IPS-20b (cell line): ENCODE results near the gene TMEM165.
"Not testable (repeated sequence)": the region's sequence is repeated elsewhere in the genome, so short reads cannot be mapped to it uniquely, and the experiment has no call there.

Experiments
- H3K27ac ChIP-seq: one replicate; pipeline ENCODE4 v1.5.1; 2013; ENCODE audit warnings: low read length
- H3K27me3 ChIP-seq: 2 replicates; pipeline ENCODE4 v1.6.1; 2013; ENCODE audit warnings: mild to moderate bottlenecking, low read length, inconsistent platforms; ENCODE audit not compliant: insufficient read depth
- H3K36me3 ChIP-seq: 2 replicates; pipeline ENCODE4 v1.6.1; 2013; ENCODE audit warnings: low read depth, mild to moderate bottlenecking, inconsistent platforms, low read length, moderate library complexity; ENCODE audit not compliant: insufficient read depth
- H3K4me1 ChIP-seq: 2 replicates; pipeline ENCODE4 v1.6.1; 2013; ENCODE audit warnings: mild to moderate bottlenecking, control low read depth, inconsistent platforms, low read length, moderate library complexity; ENCODE audit not compliant: insufficient read depth
- H3K4me3 ChIP-seq: 2 replicates; pipeline ENCODE4 v1.5.1; 2013; ENCODE audit warnings: mild to moderate bottlenecking, low read length, inconsistent platforms
- H3K9ac ChIP-seq: 2 replicates; pipeline ENCODE4 v1.6.1; 2013; ENCODE audit warnings: low read depth, mild to moderate bottlenecking, inconsistent platforms, low read length, moderate library complexity
- H3K9me3 ChIP-seq: 2 replicates; pipeline ENCODE4 v1.6.1; 2013; ENCODE audit warnings: mild to moderate bottlenecking, low read depth, low read length, inconsistent platforms; ENCODE audit not compliant: insufficient read depth

TMEM165 gene, protein sequence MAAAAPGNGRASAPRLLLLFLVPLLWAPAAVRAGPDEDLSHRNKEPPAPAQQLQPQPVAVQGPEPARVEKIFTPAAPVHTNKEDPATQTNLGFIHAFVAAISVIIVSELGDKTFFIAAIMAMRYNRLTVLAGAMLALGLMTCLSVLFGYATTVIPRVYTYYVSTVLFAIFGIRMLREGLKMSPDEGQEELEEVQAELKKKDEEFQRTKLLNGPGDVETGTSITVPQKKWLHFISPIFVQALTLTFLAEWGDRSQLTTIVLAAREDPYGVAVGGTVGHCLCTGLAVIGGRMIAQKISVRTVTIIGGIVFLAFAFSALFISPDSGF

GRCh38 chr4:55395529-55396307 lies at the start of gene TMEM165:
Gene TMEM165, plus strand, starts transcription at chr4:55395957. Its CDS starts 233 bp downstream, at chr4:55396190.
- Histone ChIP-seq H3K27me3 (no peaks in the 10 kb centered on the region), H3K27ac (peak within 1 kb of the TSS; percentile 51), H3K4me3 (peak within 1 kb of the TSS; percentile 99), H3K4me1 (peaks cover 16% of the 10 kb centered on the region; the same call in 1 of the 2 replicates), H3K36me3 (peaks cover 21% of the 10 kb centered on the region), H3K9me3 (no peaks in the 10 kb centered on the region), H3K9ac (peak within 1 kb of the TSS; percentile 93)

GRCh38 chr4:55345980-55346850 lies 49.5 kb upstream of the TMEM165 start, which contains the start of gene SRD5A3:
Gene SRD5A3, plus strand, starts transcription at chr4:55346242. Its CDS starts 95 bp downstream, at chr4:55346337.
- Histone ChIP-seq H3K36me3 (no peaks in the 10 kb centered on the region), H3K4me1 (peaks cover 3% of the 10 kb centered on the region; the same call in 1 of the 2 replicates), H3K27me3 (peaks cover 18% of the 10 kb centered on the region; the same call in 1 of the 2 replicates), H3K27ac (no peak within 1 kb of the TSS), H3K9ac (peak within 1 kb of the TSS; percentile 89), H3K9me3 (peaks cover 8% of the 10 kb centered on the region; the same call in 1 of the 2 replicates), H3K4me3 (peak within 1 kb of the TSS; percentile 65)

DNA sequence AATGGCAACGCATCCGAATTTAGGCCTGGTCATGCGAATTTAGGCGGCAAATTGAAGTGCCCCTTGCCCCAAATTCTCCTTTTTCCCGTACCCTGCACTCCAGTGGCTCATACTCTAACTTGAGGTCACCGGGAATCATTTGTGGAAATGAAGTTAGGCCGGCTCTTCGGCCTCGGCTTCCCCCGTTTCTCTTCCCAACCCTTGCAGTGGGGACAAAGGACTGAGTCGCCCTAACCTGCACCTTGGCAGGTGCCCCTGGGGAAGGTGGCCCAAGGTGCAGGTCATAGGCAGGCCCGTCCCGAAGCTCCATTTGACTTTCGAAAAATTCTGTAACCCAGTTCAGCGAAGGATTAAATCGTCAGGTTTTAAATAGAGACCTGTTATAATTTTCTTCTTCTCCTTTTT lies 48.9 kb upstream of the TMEM165 start:
- H3K4me1 ChIP-seq, result peaks cover 3% of the 10 kb centered on the region; the same call in 1 of the 2 replicates
- no peaks in the 10 kb centered on the region for H3K36me3 ChIP-seq
- H3K4me3 ChIP-seq, result peak overlapping the region; percentile 65
- no peak overlapping the region for H3K27ac ChIP-seq
- H3K9ac ChIP-seq, result peak overlapping the region; percentile 89
- peaks cover 18% of the 10 kb centered on the region; the same call in 1 of the 2 replicates for H3K27me3 ChIP-seq
- peaks cover 8% of the 10 kb centered on the region; the same call in 1 of the 2 replicates for H3K9me3 ChIP-seq

- no peak overlapping the region for H3K9ac ChIP-seq
- H3K9me3 ChIP-seq, result peaks cover 8% of the 10 kb centered on the region; the same call in 1 of the 2 replicates
- peaks cover 18% of the 10 kb centered on the region; the same call in 1 of the 2 replicates for H3K27me3 ChIP-seq
- H3K36me3 ChIP-seq, result 0 out of 2 replicates have a peak, but pooled peaks cover 6% of the 10 kb centered on the region
- H3K4me3 ChIP-seq, result no peak overlapping the region
- H3K4me1 ChIP-seq, result peaks cover 3% of the 10 kb centered on the region; the same call in 1 of the 2 replicates
- no peak overlapping the region for H3K27ac ChIP-seq
Measured at GRCh38 chr4:55347610-55348228, 48.0 kb upstream of the TMEM165 start.

DNA sequence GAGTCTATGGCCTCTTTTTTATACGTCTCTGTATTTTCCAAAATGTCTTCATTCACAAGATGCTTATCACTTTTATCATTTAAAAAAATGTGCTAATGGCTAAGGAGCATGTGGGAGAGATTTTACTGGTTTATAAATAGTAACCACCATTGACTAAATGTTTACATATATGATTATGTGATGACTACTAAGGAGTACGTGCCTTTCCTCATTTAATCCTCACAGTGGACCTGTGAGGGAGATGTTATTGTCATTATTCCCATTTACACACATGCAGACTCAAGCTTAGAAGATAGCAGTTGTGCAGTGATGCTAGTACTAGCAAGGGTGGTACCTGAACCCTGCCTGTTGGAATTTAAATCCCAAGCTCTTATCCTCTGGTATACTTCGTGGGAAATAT lies 47.3 kb upstream of the TMEM165 start:
- Histone ChIP-seq H3K27ac (no peak overlapping the region), H3K9me3 (peaks cover 3% of the 10 kb centered on the region; the same call in 1 of the 2 replicates), H3K4me3 (no peak overlapping the region), H3K36me3 (0 out of 2 replicates have a peak, but pooled peaks cover 6% of the 10 kb centered on the region), H3K4me1 (peaks cover 3% of the 10 kb centered on the region; the same call in 1 of the 2 replicates), H3K27me3 (peaks cover 18% of the 10 kb centered on the region; the same call in 1 of the 2 replicates), H3K9ac (no peak overlapping the region)

DNA sequence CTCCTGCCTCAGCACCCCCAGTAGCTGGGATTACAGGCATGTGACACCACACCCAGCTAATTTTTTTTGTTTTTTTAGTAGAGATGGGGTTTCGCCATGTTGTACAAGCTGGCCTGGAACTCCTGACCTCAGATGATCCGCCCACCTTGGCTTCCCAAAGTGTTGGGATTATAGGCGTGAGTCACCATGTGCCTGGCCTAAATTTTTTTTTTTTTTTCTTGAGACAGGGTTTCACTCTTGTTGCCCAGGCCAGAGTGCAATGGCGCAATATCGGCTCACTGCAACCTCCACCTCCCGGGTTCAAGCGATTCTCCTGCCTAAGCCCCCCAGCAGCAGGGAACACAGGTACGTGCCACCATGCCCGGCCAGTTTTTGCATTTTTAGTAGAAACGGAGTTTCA lies 44.9 kb upstream of the TMEM165 start:
- peaks cover 18% of the 10 kb centered on the region; the same call in 1 of the 2 replicates for H3K27me3 ChIP-seq
- H3K9me3 ChIP-seq, H3K4me1 ChIP-seq, H3K9ac ChIP-seq, H3K4me3 ChIP-seq, H3K27ac ChIP-seq, H3K36me3 ChIP-seq: not testable (repeated sequence)

DNA sequence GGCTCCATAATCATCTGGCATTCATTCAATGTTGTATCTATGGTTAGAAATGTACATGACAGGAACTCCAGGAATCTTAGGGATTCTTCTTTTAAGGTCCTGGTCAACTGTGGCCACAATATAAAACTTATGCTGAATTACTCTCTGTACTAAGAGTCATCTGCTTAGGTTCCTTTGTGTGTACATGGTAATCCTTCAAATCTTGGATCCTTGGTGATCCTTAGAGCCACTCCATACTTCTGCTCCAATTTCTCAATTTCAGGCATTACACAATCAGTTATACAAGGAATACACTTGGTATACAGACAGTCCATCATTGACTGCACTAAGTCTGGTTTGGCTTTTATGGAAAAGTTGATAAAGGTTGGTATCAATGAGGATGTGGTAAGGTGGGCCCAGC lies 43.9 kb upstream of the TMEM165 start:
- no peaks in the 10 kb centered on the region for H3K9me3 ChIP-seq
- peaks cover 2% of the 10 kb centered on the region; the same call in 1 of the 2 replicates for H3K4me1 ChIP-seq
- H3K27ac ChIP-seq, result no peak overlapping the region
- H3K36me3 ChIP-seq, result peaks cover 10% of the 10 kb centered on the region; the same call in 1 of the 2 replicates
- H3K27me3 ChIP-seq, result peaks cover 16% of the 10 kb centered on the region; the same call in 1 of the 2 replicates
- H3K9ac ChIP-seq, result no peak overlapping the region
- no peak overlapping the region for H3K4me3 ChIP-seq

DNA sequence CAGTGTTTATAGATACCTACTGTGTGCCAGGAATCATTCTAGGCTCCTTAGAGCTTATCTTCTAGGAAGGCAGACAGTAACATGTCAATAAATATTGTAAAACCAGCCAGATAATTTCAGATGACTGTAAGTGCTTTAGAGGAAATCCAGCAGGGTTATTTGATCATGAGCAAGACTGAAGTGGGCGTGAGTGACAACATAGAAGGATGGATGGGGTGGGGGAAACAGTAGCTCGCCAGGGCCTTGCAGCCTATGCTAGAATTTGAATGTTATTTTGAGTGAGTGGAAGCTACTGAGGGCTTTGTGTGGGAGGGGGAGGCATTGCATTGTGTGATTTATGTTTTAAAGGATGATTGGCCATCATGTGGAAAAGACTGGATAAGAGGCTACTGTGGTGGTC lies 43.0 kb upstream of the TMEM165 start:
- Histone ChIP-seq H3K4me3 (no peak overlapping the region), H3K36me3 (peaks cover 10% of the 10 kb centered on the region; the same call in 1 of the 2 replicates), H3K27me3 (peaks cover 7% of the 10 kb centered on the region; the same call in 1 of the 2 replicates), H3K27ac (no peak overlapping the region), H3K9me3 (no peaks in the 10 kb centered on the region), H3K4me1 (no peaks in the 10 kb centered on the region), H3K9ac (no peak overlapping the region)

DNA sequence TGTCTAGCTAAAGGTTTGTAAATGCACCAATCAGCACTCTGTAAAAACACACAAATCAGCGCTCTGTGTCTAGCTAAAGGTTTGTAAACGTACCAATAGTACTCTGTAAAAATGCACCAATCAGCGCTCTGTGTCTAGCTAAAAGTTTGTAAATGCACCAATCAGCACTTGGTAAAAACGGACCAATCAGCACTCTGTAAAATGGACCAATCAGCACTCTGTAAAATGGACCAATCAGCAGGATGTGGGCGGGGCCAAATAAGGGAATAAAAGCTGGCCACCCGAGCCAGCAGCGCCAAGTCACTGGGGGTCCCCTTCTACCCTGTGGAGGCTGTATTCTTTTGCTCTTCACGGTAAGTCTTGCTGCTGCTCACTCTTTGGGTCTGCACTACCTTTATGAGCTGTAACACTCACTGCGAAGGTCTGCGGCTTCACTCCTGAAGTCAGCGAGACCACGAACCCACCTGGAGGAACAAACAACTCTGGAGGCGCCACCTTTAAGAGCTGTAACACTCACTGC lies 42.5 kb upstream of the TMEM165 start:
- not testable (repeated sequence) for H3K27ac ChIP-seq

GRCh38 chr4:55354648-55355047 lies 41.1 kb upstream of the TMEM165 start:
- no peak overlapping the region for H3K9ac ChIP-seq
- H3K36me3 ChIP-seq, result peaks cover 13% of the 10 kb centered on the region; the same call in 1 of the 2 replicates
- no peaks in the 10 kb centered on the region for H3K4me1 ChIP-seq
- no peak overlapping the region for H3K27ac ChIP-seq
- no peaks in the 10 kb centered on the region for H3K9me3 ChIP-seq
- H3K4me3 ChIP-seq, result no peak overlapping the region
- H3K27me3 ChIP-seq, result no peaks in the 10 kb centered on the region

More for the DNA sequence above, 42.5 kb upstream of the TMEM165 start:
- not testable (repeated sequence) for H3K9me3 ChIP-seq, H3K27me3 ChIP-seq, H3K36me3 ChIP-seq, H3K4me3 ChIP-seq, H3K4me1 ChIP-seq, H3K9ac ChIP-seq
